Measurements from ENCODE around the gene KRT4.
A peak's percentile ranks its signal among the peaks of the same experiment; 100 is the strongest.

KRT4 gene

GRCh38 chr12:52836491-52837412, 22.8 kb upstream of the KRT4 start:
- DNase-seq (ENCODE audit: low read depth in 2 of 2), result no peak

- DNase-seq (ENCODE audit: low read depth in 2 of 2), result peak; percentile 28 to 42
These were observed 22.1 kb upstream of the KRT4 start for GRCh38 chr12:52836042-52836466.

- DNase-seq (ENCODE audit: low read depth in 2 of 2), result no peak
These were observed 21.5 kb upstream of the KRT4 start for GRCh38 chr12:52835271-52836041.

- DNase-seq (ENCODE audit: low read depth in 2 of 2), result no peak
These were observed 20.7 kb upstream of the KRT4 start for GRCh38 chr12:52834727-52835001.

- no peak for DNase-seq (ENCODE audit: low read depth in 2 of 2)
These were observed 20.2 kb upstream of the KRT4 start, which contains the start of gene KRT79 for GRCh38 chr12:52833922-52834726. TSS of gene KRT79 (minus strand) at chr12:52834311. CDS start at chr12:52834260, 51 bp downstream.

GRCh38 chr12:52832985-52833905, 19.3 kb upstream of the KRT4 start:
- DNase-seq (ENCODE audit: low read depth in 2 of 2), result no peak

- DNase-seq (ENCODE audit: low read depth in 2 of 2), result no peak
These were observed 18.5 kb upstream of the KRT4 start for GRCh38 chr12:52832451-52832850.

- no peak for DNase-seq (ENCODE audit: low read depth in 2 of 2)
These were observed 17.3 kb upstream of the KRT4 start for GRCh38 chr12:52831251-52831650.

- no peak for DNase-seq (ENCODE audit: low read depth in 2 of 2)
These were observed 16.3 kb upstream of the KRT4 start for GRCh38 chr12:52829986-52830770.

- no peak for DNase-seq (ENCODE audit: low read depth in 2 of 2)
These were observed 14.7 kb upstream of the KRT4 start for GRCh38 chr12:52828591-52829021.

GRCh38 chr12:52828156-52828555, 14.2 kb upstream of the KRT4 start:
- DNase-seq (ENCODE audit: low read depth in 2 of 2), result no peak

- DNase-seq (ENCODE audit: low read depth in 2 of 2), result no peak
These were observed 13.7 kb upstream of the KRT4 start for GRCh38 chr12:52827499-52828090.

- DNase-seq (ENCODE audit: low read depth in 2 of 2), result no peak
These were observed 12.9 kb upstream of the KRT4 start for GRCh38 chr12:52826611-52827498.

GRCh38 chr12:52825961-52826360, 12.0 kb upstream of the KRT4 start:
- no peak for DNase-seq (ENCODE audit: low read depth in 2 of 2)

- DNase-seq (ENCODE audit: low read depth in 2 of 2), result no peak
These were observed 11.0 kb upstream of the KRT4 start for GRCh38 chr12:52824741-52825410.

GRCh38 chr12:52823761-52824450, 10.0 kb upstream of the KRT4 start:
- no peak for DNase-seq (ENCODE audit: low read depth in 2 of 2)

GRCh38 chr12:52822771-52823510, 9.0 kb upstream of the KRT4 start:
- no peak for DNase-seq (ENCODE audit: low read depth in 2 of 2)
